ENCODE results near the gene ATP5F1E.

The ATP5F1E gene

GRCh38 chr20:59032713-59033059, 551 bp upstream of the ATP5F1E start:
- H3F3A ChIP-seq (ENCODE audit: insufficient read depth, low read length) = peaks cover 13% of the 10 kb centered on the region

DNA sequence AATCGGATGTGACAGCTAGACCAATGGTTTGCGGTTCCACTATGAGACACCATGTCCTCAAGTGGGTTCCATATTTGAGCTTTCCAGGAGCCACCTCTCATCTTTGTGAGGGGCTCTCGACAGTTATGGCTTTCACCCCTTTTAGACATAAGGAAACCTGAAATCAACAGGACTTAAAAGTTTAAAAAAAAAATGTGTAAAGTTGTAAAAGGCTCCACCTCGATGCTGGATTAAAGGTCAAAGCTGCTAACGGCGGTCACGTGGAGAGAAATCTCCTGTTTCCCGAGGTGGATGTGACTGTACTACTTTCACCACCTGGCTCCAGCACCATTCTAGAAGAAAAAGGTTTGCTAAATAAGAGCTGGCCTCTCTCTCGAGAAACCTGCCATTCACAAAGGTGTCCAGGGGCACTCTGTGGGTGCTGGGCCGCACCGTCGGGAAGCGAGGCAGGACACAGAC, 542 bp downstream of the ATP5F1E start:
- Histone ChIP-seq H3K27ac (ENCODE audit: low read depth, low read length, poor library complexity, severe bottlenecking) (peak overlapping the region; percentile 50), H2AFZ (ENCODE audit: low read length) (no peak overlapping the region), H3K36me3 (ENCODE audit: insufficient read depth, low read length) (peaks cover 87% of the 10 kb centered on the region), H4K20me1 (ENCODE audit: insufficient read depth, low read length) (0 out of 2 replicates have a peak, but pooled peaks cover 3% of the 10 kb centered on the region), H3K4me2 (ENCODE audit: low read length) (peak overlapping the region; percentile 100), H3K9ac (ENCODE audit: low read length) (peak overlapping the region; percentile 97), H3K4me3 (ENCODE audit: low read depth, low read length, poor library complexity, severe bottlenecking) (peak overlapping the region; percentile 93), H3F3A (ENCODE audit: insufficient read depth, low read length) (peaks cover 13% of the 10 kb centered on the region), H3K9me2 (ENCODE audit: low read depth, low read length) (no peaks in the 10 kb centered on the region), H3K79me2 (ENCODE audit: insufficient read depth, low read length) (peaks cover 48% of the 10 kb centered on the region), H3K9me3 (ENCODE audit: low read length) (no peaks in the 10 kb centered on the region), H3K27me3 (ENCODE audit: insufficient read depth, low read length) (no peaks in the 10 kb centered on the region), H3K4me1 (ENCODE audit: insufficient read depth, low read length, severe bottlenecking) (peaks cover 44% of the 10 kb centered on the region)
- no peak for TF ChIP-seq EZH2 (IDR thresholded peaks at IDR 0.05; ENCODE audit: borderline replicate concordance, low read length)
- TF ChIP-seq, protein P1, sequence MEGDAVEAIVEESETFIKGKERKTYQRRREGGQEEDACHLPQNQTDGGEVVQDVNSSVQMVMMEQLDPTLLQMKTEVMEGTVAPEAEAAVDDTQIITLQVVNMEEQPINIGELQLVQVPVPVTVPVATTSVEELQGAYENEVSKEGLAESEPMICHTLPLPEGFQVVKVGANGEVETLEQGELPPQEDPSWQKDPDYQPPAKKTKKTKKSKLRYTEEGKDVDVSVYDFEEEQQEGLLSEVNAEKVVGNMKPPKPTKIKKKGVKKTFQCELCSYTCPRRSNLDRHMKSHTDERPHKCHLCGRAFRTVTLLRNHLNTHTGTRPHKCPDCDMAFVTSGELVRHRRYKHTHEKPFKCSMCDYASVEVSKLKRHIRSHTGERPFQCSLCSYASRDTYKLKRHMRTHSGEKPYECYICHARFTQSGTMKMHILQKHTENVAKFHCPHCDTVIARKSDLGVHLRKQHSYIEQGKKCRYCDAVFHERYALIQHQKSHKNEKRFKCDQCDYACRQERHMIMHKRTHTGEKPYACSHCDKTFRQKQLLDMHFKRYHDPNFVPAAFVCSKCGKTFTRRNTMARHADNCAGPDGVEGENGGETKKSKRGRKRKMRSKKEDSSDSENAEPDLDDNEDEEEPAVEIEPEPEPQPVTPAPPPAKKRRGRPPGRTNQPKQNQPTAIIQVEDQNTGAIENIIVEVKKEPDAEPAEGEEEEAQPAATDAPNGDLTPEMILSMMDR (IDR thresholded peaks at IDR 0.05; ENCODE audit: low read length) = no peak

More at GRCh38 chr20:59032713-59033059, 551 bp upstream of the ATP5F1E start:
- H3K9me3 ChIP-seq (ENCODE audit: low read length) = no peaks in the 10 kb centered on the region
- H4K20me1 ChIP-seq (ENCODE audit: insufficient read depth, low read length) = 0 out of 2 replicates have a peak, but pooled peaks cover 3% of the 10 kb centered on the region
- H3K9me2 ChIP-seq (ENCODE audit: low read depth, low read length) = no peaks in the 10 kb centered on the region
- peaks cover 42% of the 10 kb centered on the region for H3K79me2 ChIP-seq (ENCODE audit: insufficient read depth, low read length)
- TF ChIP-seq, protein P1 (IDR thresholded peaks at IDR 0.05; ENCODE audit: low read length) = peak; percentile 16; the same call in 1 of the 2 replicates
- TF ChIP-seq EZH2 (IDR thresholded peaks at IDR 0.05; ENCODE audit: borderline replicate concordance, low read length) = no peak
- H3K27ac ChIP-seq (ENCODE audit: low read depth, low read length, poor library complexity, severe bottlenecking) = peak overlapping the region; percentile 44
- no peaks in the 10 kb centered on the region for H3K27me3 ChIP-seq (ENCODE audit: insufficient read depth, low read length)
- H2AFZ ChIP-seq (ENCODE audit: low read length) = no peak overlapping the region
- H3K9ac ChIP-seq (ENCODE audit: low read length) = peak overlapping the region; percentile 76
- peak overlapping the region; percentile 93 for H3K4me3 ChIP-seq (ENCODE audit: low read depth, low read length, poor library complexity, severe bottlenecking)
- peak overlapping the region; percentile 75 for H3K4me2 ChIP-seq (ENCODE audit: low read length)
- H3K36me3 ChIP-seq (ENCODE audit: insufficient read depth, low read length) = peaks cover 87% of the 10 kb centered on the region
- peaks cover 44% of the 10 kb centered on the region for H3K4me1 ChIP-seq (ENCODE audit: insufficient read depth, low read length, severe bottlenecking)

DNA sequence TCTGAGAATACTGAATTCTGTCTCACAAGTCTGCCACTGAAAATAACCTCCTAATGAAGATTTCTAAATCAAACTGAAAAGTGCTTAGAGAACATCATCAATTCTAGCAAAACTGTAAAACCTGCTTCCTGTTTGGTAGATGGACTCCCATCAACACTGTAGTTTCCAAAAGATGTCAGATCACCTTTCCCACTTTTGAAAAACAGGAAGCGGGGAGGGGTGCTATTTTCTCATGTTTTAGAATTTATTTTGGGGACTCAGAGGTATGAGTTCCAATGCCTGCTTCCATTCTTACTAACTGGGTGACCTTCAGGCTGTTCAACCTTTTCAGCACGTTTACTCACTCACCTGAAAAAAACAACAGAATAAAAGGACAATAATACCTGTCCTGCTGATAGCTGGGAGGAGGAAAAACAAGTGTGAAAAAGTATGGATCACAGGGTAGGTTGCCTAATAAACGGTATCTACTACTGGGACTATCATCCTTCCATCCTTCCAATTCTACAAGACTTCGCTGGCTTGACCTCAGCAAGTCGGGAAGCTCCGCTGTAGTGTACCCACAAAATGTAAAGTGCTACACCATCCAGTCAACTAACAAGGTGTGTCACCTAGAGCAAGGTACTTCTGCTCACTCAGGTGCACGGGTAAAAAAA, 1.1 kb downstream of the ATP5F1E start:
- Histone ChIP-seq H3K27ac (ENCODE audit: low read depth, low read length, poor library complexity, severe bottlenecking) (peak overlapping the region; percentile 50), H3K36me3 (ENCODE audit: insufficient read depth, low read length) (peaks cover 87% of the 10 kb centered on the region), H3K9me2 (ENCODE audit: low read depth, low read length) (no peaks in the 10 kb centered on the region), H3K27me3 (ENCODE audit: insufficient read depth, low read length) (no peaks in the 10 kb centered on the region), H3K9me3 (ENCODE audit: low read length) (no peaks in the 10 kb centered on the region), H4K20me1 (ENCODE audit: insufficient read depth, low read length) (0 out of 2 replicates have a peak, but pooled peaks cover 3% of the 10 kb centered on the region), H3K9ac (ENCODE audit: low read length) (peak overlapping the region; percentile 97), H3K4me3 (ENCODE audit: low read depth, low read length, poor library complexity, severe bottlenecking) (peak overlapping the region; percentile 93), H3K79me2 (ENCODE audit: insufficient read depth, low read length) (peaks cover 48% of the 10 kb centered on the region), H3K4me2 (ENCODE audit: low read length) (peak overlapping the region; percentile 100), H3F3A (ENCODE audit: insufficient read depth, low read length) (peaks cover 12% of the 10 kb centered on the region), H3K4me1 (ENCODE audit: insufficient read depth, low read length, severe bottlenecking) (peaks cover 44% of the 10 kb centered on the region), H2AFZ (ENCODE audit: low read length) (no peak overlapping the region)
- TF ChIP-seq, protein P1 (IDR thresholded peaks at IDR 0.05; ENCODE audit: low read length) = no peak
